ENCODE results near the gene ASS1.

ASS1 gene

DNA sequence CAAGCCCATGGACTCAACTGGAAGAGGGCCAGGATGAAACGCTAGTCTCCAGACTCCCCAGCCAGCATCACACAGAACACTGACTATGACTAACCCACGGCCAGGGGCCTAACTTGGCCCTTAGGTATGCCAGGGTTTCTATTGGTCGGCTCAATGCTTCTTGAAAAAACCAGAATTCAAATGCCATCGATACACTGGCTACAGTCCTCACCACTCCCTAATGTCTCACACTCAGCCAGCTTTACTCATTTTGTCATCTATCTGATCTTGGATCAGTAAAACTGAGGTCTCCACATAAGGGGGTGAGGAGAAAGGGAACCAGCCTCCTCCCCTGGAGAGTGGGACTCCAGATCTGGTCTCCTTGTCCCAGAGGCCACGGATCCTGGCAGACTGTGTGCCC lies 75.2 kb downstream of the ASS1 start:
- POLR2A ChIA-PET (ENCODE audit: low non-redundant PET): no interaction called here
- CTCF ChIA-PET: interaction anchor here (0.7 kb wide), 1 partner anchor 162 kb away, joined by 3 read pairs; no protein-coding TSS in a partner anchor
- H3K27ac ChIP-seq: no peak overlapping the region
- no peak for DNase-seq (ENCODE audit: low spot score)
- no peak for TF ChIP-seq CTCF (conservative IDR thresholded peaks at IDR 0.05; ENCODE audit: low read depth)

- DNase-seq (ENCODE audit: low spot score): no peak
- no peak overlapping the region for H3K27ac ChIP-seq
- TF ChIP-seq CTCF (conservative IDR thresholded peaks at IDR 0.05; ENCODE audit: low read depth): no peak
- CTCF ChIA-PET: no interaction called here
- POLR2A ChIA-PET (ENCODE audit: low non-redundant PET): no interaction called here
Measured at GRCh38 chr9:130521715-130522114, 77.0 kb downstream of the ASS1 start.

GRCh38 chr9:130522233-130522808 lies 77.6 kb downstream of the ASS1 start:
- no peak overlapping the region for H3K27ac ChIP-seq
- no peak for TF ChIP-seq CTCF (conservative IDR thresholded peaks at IDR 0.05; ENCODE audit: low read depth)
- CTCF ChIA-PET: no interaction called here
- no peak for DNase-seq (ENCODE audit: low spot score)
- POLR2A ChIA-PET (ENCODE audit: low non-redundant PET): no interaction called here

- ChIA-PET POLR2A (ENCODE audit: low non-redundant PET) (no interaction called here), CTCF (interaction anchor here (0.6 kb wide), 1 partner anchor 60 kb away, joined by 3 read pairs; no protein-coding TSS in a partner anchor)
- no peak for DNase-seq (ENCODE audit: low spot score)
- H3K27ac ChIP-seq: no peak overlapping the region
- no peak for TF ChIP-seq CTCF (conservative IDR thresholded peaks at IDR 0.05; ENCODE audit: low read depth)
Measured at GRCh38 chr9:130523921-130524320, 79.2 kb downstream of the ASS1 start.

GRCh38 chr9:130526193-130526853 lies 81.6 kb downstream of the ASS1 start:
- ChIA-PET POLR2A (ENCODE audit: low non-redundant PET) (no interaction called here), CTCF (no interaction called here)
- no peak for TF ChIP-seq CTCF (conservative IDR thresholded peaks at IDR 0.05; ENCODE audit: low read depth)
- DNase-seq (ENCODE audit: low spot score): no peak
- H3K27ac ChIP-seq: no peak overlapping the region

DNA sequence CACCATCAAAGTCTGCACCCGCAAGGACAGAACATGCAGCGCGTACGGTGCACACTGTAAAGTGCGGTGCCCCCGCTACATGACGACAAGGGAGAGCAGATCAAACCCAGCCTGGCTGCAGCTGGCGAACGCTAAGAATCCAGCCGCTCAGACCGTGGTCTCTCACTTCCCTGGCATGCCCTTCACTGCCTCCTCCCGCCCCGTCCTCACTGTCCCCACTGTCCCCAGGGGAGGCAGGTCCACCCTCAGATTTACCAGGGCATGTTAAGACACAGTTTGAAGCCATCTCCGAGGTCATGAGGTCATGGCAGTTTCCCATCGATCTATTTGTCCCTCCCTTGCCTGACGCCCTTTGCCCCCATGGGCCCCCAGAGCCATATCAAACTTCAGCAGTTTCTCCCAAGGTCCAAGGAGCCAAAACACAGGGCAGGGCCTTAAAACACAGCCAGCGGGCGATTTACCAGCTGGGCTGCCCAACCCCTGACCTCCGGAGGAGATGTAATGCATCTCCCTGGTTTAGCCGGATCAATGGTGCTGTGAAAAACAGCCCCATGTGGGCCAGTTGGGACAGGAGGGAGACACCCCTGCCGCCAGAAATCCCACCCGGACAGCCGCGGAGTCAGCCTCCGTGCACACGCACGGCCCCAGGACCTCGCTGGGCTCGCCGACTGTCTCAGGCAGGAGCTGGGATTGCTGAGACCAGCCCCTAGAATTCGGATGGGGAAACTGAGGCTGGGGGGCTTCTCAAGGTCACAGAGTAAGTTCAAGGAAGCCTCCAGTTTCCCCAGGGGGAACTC lies 82.3 kb downstream of the ASS1 start:
- no peak overlapping the region for H3K27ac ChIP-seq
- ChIA-PET POLR2A (ENCODE audit: low non-redundant PET) (no interaction called here), CTCF (interaction anchor here (0.6 kb wide), 1 partner anchor 334 kb away, joined by 3 read pairs; no protein-coding TSS in a partner anchor)
- DNase-seq (ENCODE audit: low spot score): no peak
- no peak for TF ChIP-seq CTCF (conservative IDR thresholded peaks at IDR 0.05; ENCODE audit: low read depth)

All from RWPE1 (cell line).